HG03064 (cell line): ENCODE results near the gene LIMS2.

ENCODE experiments used
- ATAC-seq: cut with Tn5 transposase; IDR thresholded peaks from one replicate; pipeline ENCODE4 v1.9.1; 2021; ENCODE audit warnings: low read depth; ENCODE audit not compliant: unreplicated experiment

Gene LIMS2

GRCh38 chr2:127589841-127590240 is 85.5 kb downstream of the LIMS2 start:
- no peak for ATAC-seq

GRCh38 chr2:127589358-127589757 is 86.0 kb downstream of the LIMS2 start:
- ATAC-seq: no peak
